Measurements from ENCODE around the gene TOMM40. TPM values are rescaled to one million over a fixed set of nuclear protein-coding genes. Genes with fewer than 3 reads are reported as not detected.

The TOMM40 gene
- 43.4 and 64.6 TPM in 2 replicates for total RNA-seq

GRCh38 chr19:44891016-44891882 is at the start of gene TOMM40:
Gene TOMM40 (plus strand): TSS chr19:44891254. CDS start chr19:44891416, 162 bp downstream.

DNA sequence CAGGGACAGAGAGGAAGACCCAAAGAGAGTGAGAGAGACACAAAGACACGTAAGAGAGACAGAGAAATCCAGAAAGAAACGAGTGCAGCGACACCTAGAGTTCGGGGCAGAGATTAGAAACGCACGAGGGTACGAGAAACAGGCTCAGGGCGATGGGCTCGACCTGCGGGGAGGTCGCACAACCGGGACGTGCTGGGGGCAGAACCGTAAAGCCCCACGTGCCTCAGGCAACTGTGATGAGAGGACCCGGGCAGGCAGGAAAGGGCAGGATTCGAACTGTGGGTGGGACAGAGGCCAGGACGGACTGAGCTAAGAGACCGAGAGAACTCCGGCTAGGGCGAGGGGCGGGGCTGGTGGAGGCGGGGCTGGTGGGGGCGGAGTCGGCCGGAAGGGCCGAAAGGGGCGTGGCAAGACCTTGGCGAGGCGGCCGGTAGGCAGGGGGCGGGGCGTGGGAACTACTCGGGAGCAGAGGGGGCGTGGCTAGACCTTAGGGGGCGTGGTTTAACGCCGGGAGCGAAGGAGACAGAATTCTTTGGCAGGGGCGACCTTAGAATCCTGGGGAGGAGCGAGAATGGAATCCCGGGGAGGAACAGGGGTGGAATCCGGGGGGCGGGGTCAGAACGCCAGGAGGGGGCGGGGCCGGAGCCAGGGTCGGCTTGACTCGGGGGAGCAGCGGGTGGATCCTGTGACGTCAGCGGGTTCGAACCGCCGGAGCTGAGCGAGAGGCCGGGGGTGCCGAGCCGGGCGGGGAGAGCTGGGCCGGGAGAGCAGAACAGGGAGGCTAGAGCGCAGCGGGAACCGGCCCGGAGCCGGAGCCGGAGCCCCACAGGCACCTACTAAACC is 45.2 kb upstream of the TOMM40 start, which contains the start of gene NECTIN2:
Gene NECTIN2, plus strand, starts transcription at position 686 of the 843 bp plus-strand sequence. CDS start 229 bp downstream, outside the sequence.

GRCh38 chr19:44905437-44906160 is 14.5 kb downstream of the TOMM40 start, which contains the start of gene APOE:
Gene APOE (plus strand): TSS chr19:44905796. CDS start chr19:44906625, 829 bp downstream.

GRCh38 chr19:44914433-44915206 is 23.6 kb downstream of the TOMM40 start, which contains the start of gene APOC1:
Gene APOC1 (plus strand): TSS chr19:44914608. CDS start chr19:44914892, 284 bp downstream.

DNA sequence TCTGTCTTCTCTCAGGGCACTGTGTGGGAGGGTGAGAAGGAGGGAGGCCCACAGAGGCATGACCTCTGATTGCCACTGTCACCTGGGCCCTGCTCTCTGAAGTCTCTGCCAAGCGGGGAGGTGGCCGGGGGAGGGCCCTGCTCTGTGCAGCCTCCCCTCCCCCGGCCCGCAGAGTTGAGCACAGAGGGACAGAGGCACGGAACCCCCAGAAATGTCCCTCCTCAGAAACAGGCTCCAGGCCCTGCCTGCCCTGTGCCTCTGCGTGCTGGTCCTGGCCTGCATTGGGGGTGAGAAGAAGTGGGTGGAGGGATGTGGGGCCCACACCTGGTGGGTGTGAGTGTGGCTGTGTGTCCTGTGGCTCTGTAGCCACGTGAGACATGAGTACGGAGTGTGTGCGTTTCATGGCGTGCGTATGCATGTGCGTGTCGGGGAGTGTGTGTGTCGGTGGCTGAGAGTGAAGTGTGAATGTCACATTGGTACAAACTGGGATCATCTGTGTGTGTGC is 51.1 kb downstream of the TOMM40 start, which contains the start of gene APOC4:
Gene APOC4, plus strand, starts transcription at position 171 of the 505 bp plus-strand sequence. Its CDS starts 41 bp downstream, at position 212.

Other genes with a start within 250 kb of the TOMM40 start
- gene PVR, start 247.3 kb upstream of the TOMM40 start, total RNA-seq, result 137 and 147 TPM in 2 replicates
- 0.30 and 1.9 TPM in 2 replicates for gene CEACAM19, start 219.8 kb upstream of the TOMM40 start, total RNA-seq
- gene CEACAM16, start 192.1 kb upstream of the TOMM40 start, total RNA-seq, result not detected in 2 replicates
- 9.2 and 9.6 TPM in 2 replicates for gene BCL3, start 142.5 kb upstream of the TOMM40 start, total RNA-seq
- not detected in 2 replicates for gene CBLC, start 113.4 kb upstream of the TOMM40 start, total RNA-seq
- 9.3 and 20.2 TPM in 2 replicates for gene BCAM, start 82.2 kb upstream of the TOMM40 start, total RNA-seq
- 95.6 and 115 TPM in 2 replicates for gene NECTIN2, start 45.0 kb upstream of the TOMM40 start, total RNA-seq
- gene APOE, start 14.5 kb downstream of the TOMM40 start, total RNA-seq, result 2.3 and 8.9 TPM in 2 replicates
- gene APOC1, start 23.4 kb downstream of the TOMM40 start, total RNA-seq, result 0.59 TPM in 1 of 2 replicates, not detected in the other
- gene APOC4, start 51.0 kb downstream of the TOMM40 start, total RNA-seq, result not detected in 2 replicates
- gene APOC2, start 54.8 kb downstream of the TOMM40 start, total RNA-seq, result not detected in 2 replicates
- gene CLPTM1, start 64.1 kb downstream of the TOMM40 start, total RNA-seq, result 51.7 and 56.2 TPM in 2 replicates
- 11.0 and 19.2 TPM in 2 replicates for gene RELB, start 110.2 kb downstream of the TOMM40 start, total RNA-seq
- gene CLASRP, start 147.8 kb downstream of the TOMM40 start, total RNA-seq, result 16.9 and 19.1 TPM in 2 replicates
- gene ZNF296, start 185.2 kb downstream of the TOMM40 start, total RNA-seq, result 0.32 TPM in 1 of 2 replicates, not detected in the other
- 20.9 and 25.2 TPM in 2 replicates for gene GEMIN7, start 188.0 kb downstream of the TOMM40 start, total RNA-seq
- 25.8 and 26.7 TPM in 2 replicates for gene PPP1R37, start 201.9 kb downstream of the TOMM40 start, total RNA-seq

All from smooth muscle cell of the umbilical artery (primary cell).